Measurements from ENCODE around the gene RAB13.
A peak's percentile ranks its signal among the peaks of the same experiment; 100 is the strongest.

RAB13 gene

GRCh38 chr1:153946622-153947241, 39.4 kb downstream of the RAB13 start, which contains the start of gene DENND4B:
Gene DENND4B, minus strand, starts transcription at chr1:153946718. Its CDS starts 2,344 bp downstream, at chr1:153944374.
- H3K4me3 ChIP-seq (ENCODE audit: control insufficient read depth, low read depth, low read length), result peak within 1 kb of the TSS; percentile 81
- no peak for DNase-seq (ENCODE audit: low read depth)
- peak; percentile 91 for TF ChIP-seq CTCF (IDR thresholded peaks at IDR 0.05; ENCODE audit: control insufficient read depth, insufficient read depth, low read depth, low read length, missing control alignments)

- H3K4me3 ChIP-seq (ENCODE audit: control insufficient read depth, low read depth, low read length), result peak overlapping the region; percentile 81
- no peak for TF ChIP-seq CTCF (IDR thresholded peaks at IDR 0.05; ENCODE audit: control insufficient read depth, insufficient read depth, low read depth, low read length, missing control alignments)
- no peak for DNase-seq (ENCODE audit: low read depth)
Observed at GRCh38 chr1:153945795-153946621, 40.1 kb downstream of the RAB13 start.

GRCh38 chr1:153945131-153945794, 40.9 kb downstream of the RAB13 start:
- DNase-seq (ENCODE audit: low read depth), result no peak
- peak overlapping the region; percentile 81 for H3K4me3 ChIP-seq (ENCODE audit: control insufficient read depth, low read depth, low read length)
- no peak for TF ChIP-seq CTCF (IDR thresholded peaks at IDR 0.05; ENCODE audit: control insufficient read depth, insufficient read depth, low read depth, low read length, missing control alignments)

- DNase-seq (ENCODE audit: low read depth), result no peak
- H3K4me3 ChIP-seq (ENCODE audit: control insufficient read depth, low read depth, low read length), result no peak overlapping the region
- TF ChIP-seq CTCF (IDR thresholded peaks at IDR 0.05; ENCODE audit: control insufficient read depth, insufficient read depth, low read depth, low read length, missing control alignments), result no peak
Observed at GRCh38 chr1:153944827-153945117, 41.4 kb downstream of the RAB13 start.

- DNase-seq (ENCODE audit: low read depth), result no peak
- TF ChIP-seq CTCF (IDR thresholded peaks at IDR 0.05; ENCODE audit: control insufficient read depth, insufficient read depth, low read depth, low read length, missing control alignments), result no peak
- no peak overlapping the region for H3K4me3 ChIP-seq (ENCODE audit: control insufficient read depth, low read depth, low read length)
Observed at GRCh38 chr1:153944005-153944826, 41.9 kb downstream of the RAB13 start.

Data from AG09309 (cell line).